Upper lobe of left lung (tissue), 6 donors: ENCODE data around the gene ZNF839. TPM values are rescaled to one million over a fixed set of nuclear protein-coding genes. Genes with fewer than 3 reads are reported as not detected.

ENCODE experiments used
- ATAC-seq, 2 donors: fragments of 200-7000 bp; cut with Tn5 transposase; one replicate each; pipeline ENCODE4 v1.9.1; 2022; ENCODE audit warnings: mild to moderate bottlenecking in 2 of 2, moderate library complexity in 2 of 2; ENCODE audit not compliant: low FRiP score in 2 of 2
- DNase-seq, 2 donors: peaks; one replicate each; pipeline ENCODE4 v3.0.0-alpha.2; 2019 to 2020
- H3K27ac ChIP-seq, 4 donors: fragments of 200-600 bp; sonication (generic); one replicate each; pipeline ENCODE4 v1.5.1; 2016 to 2019
- H3K27me3 ChIP-seq, 4 donors: fragments of 200-600 bp; sonication (generic); one replicate each; pipeline ENCODE4 v1.5.1; 2017 to 2019
- H3K36me3 ChIP-seq, 4 donors: fragments of 200-600 bp; sonication (generic); one replicate each; pipeline ENCODE4 v1.5.1; 2016 to 2019
- H3K4me1 ChIP-seq, 4 donors: fragments of 200-600 bp; sonication (generic); one replicate each; pipeline ENCODE4 v1.5.1; 2018 to 2019
- H3K4me3 ChIP-seq, 4 donors: fragments of 200-600 bp; sonication (generic); one replicate each; pipeline ENCODE4 v1.5.1; 2017 to 2019; ENCODE audit warnings: mild to moderate bottlenecking in 2 of 4, moderate library complexity in 1 of 4
- H3K9me3 ChIP-seq, 4 donors: fragments of 200-600 bp; sonication (generic); one replicate each; pipeline ENCODE4 v1.5.1; 2018 to 2019
- EP300 ChIP-seq, 4 donors: sonication (generic); formaldehyde crosslinking; IDR thresholded peaks; one replicate each; pipeline ENCODE4 v1.5.1; 2017; ENCODE audit warnings: antibody characterized with exemption in 4 of 4, control low read depth in 2 of 4
- POLR2A ChIP-seq, 4 donors: fragments of 450-650 bp; IDR thresholded peaks; one replicate each; pipeline ENCODE4 v1.5.1; 2016 to 2017; ENCODE audit warnings: antibody characterized with exemption in 4 of 4, mild to moderate bottlenecking in 2 of 4
- POLR2AphosphoS5 ChIP-seq, 2 donors: sonication (generic); formaldehyde crosslinking; IDR thresholded peaks; one replicate each; pipeline ENCODE4 v1.5.1; 2017; ENCODE audit warnings: antibody characterized with exemption in 2 of 2
- WGBS, 2 donors: methylation state at CpG; one replicate each; pipeline ENCODE4 v1.1.5; 2017 to 2018; 5-methylcytosine and 5-hydroxymethylcytosine counted together
- total RNA-seq, 6 donors: library from RNA; depleted of rRNA in 4 of 6; stranded (reverse); fragments of >200 nt in 4 of 6; gene quantifications; one replicate each; pipeline versions ENCODE4 v1.1.0 to v1.2.1, GENCODE V29; 2016 to 2021
- TF ChIP-seq, protein P1 (sequence below), 6 experiments: fragments of 450-650 bp in 4 of 6; fragments of 200-600 bp in 2 of 6; sonication (generic) in 2 of 6; IDR thresholded peaks; one replicate each; pipeline ENCODE4 v1.5.1; 2016 to 2019; ENCODE audit warnings: antibody characterized with exemption in 6 of 6
- donor health status: DM: no; HTN: no; CAD: no; lungs with moderate emphysema.
- donor health status: DM: no; HTN: yes; CAD: no; lungs with severe emphysema.

The ZNF839 gene
- total RNA-seq, 6 donors from 2014 or later: 8.7 to 37.7 (median 14.1) TPM

DNA sequence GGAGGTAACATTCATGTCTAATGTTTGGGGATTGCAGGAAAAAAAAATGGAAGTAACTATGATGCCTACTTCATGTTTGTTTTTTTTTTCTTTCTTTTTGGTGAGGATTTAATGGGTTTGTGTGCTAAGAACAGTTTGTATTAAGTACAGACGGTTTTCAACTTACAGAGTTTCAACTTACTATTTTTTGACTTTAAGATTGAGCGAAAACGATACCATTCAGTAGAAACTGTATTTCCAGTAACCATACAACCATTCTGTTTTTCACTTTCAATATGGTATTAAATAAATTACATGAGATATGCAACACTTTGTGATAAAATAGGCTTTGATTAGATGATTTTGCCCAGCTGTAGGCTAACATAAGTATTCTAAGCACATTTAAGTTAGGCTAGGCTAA, 53.6 kb downstream of the ZNF839 start:
- TF ChIP-seq POLR2A (IDR thresholded peaks at IDR 0.05) (no peak), POLR2AphosphoS5 (IDR thresholded peaks at IDR 0.05) (no peak), EP300 (IDR thresholded peaks at IDR 0.05) (no peak)
- TF ChIP-seq, protein P1, sequence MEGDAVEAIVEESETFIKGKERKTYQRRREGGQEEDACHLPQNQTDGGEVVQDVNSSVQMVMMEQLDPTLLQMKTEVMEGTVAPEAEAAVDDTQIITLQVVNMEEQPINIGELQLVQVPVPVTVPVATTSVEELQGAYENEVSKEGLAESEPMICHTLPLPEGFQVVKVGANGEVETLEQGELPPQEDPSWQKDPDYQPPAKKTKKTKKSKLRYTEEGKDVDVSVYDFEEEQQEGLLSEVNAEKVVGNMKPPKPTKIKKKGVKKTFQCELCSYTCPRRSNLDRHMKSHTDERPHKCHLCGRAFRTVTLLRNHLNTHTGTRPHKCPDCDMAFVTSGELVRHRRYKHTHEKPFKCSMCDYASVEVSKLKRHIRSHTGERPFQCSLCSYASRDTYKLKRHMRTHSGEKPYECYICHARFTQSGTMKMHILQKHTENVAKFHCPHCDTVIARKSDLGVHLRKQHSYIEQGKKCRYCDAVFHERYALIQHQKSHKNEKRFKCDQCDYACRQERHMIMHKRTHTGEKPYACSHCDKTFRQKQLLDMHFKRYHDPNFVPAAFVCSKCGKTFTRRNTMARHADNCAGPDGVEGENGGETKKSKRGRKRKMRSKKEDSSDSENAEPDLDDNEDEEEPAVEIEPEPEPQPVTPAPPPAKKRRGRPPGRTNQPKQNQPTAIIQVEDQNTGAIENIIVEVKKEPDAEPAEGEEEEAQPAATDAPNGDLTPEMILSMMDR (IDR thresholded peaks at IDR 0.05): no peak
- Histone ChIP-seq H3K27me3 (no peaks in the 10 kb centered on the region), H3K27ac (no peak overlapping the region), H3K4me3 (no peak overlapping the region), H3K36me3 (peaks cover 0 to 15% (median 3%) of the 10 kb centered on the region in 4 donors), H3K9me3 (no peaks in the 10 kb centered on the region), H3K4me1 (peaks cover 0 to 15% (median 7%) of the 10 kb centered on the region in 4 donors)
- DNase-seq (no peak), ATAC-seq (no peak)
- 88 to 90% methylated on average over 3 of the region's 3 CpGs for WGBS, 2 donors

- DNase-seq (peak in 1 of 2 donors; percentile 36), ATAC-seq (no peak)
- TF ChIP-seq POLR2A (IDR thresholded peaks at IDR 0.05): no peak
- TF ChIP-seq, protein P1 (IDR thresholded peaks at IDR 0.05): no peak
- no peak for TF ChIP-seq POLR2AphosphoS5 (IDR thresholded peaks at IDR 0.05)
- TF ChIP-seq EP300 (IDR thresholded peaks at IDR 0.05): no peak
- peaks cover 0 to 27% (median 13%) of the 10 kb centered on the region in 4 donors for H3K36me3 ChIP-seq
- H3K4me3 ChIP-seq: no peak overlapping the region
- 68 to 76% methylated on average over 2 of the region's 2 CpGs for WGBS, 2 donors
- peaks cover 0 to 15% (median 7%) of the 10 kb centered on the region in 4 donors for H3K4me1 ChIP-seq
- H3K27ac ChIP-seq: no peak overlapping the region
- H3K27me3 ChIP-seq: no peaks in the 10 kb centered on the region
- no peaks in the 10 kb centered on the region for H3K9me3 ChIP-seq
Measured at GRCh38 chr14:102374264-102374663, 54.7 kb downstream of the ZNF839 start.

- 89 to 91% methylated on average over 5 of the region's 5 CpGs for WGBS, 2 donors
- Histone ChIP-seq H3K27ac (no peak overlapping the region), H3K9me3 (no peaks in the 10 kb centered on the region), H3K4me3 (no peak overlapping the region), H3K27me3 (no peaks in the 10 kb centered on the region), H3K4me1 (peaks cover 0 to 12% (median 5%) of the 10 kb centered on the region in 4 donors), H3K36me3 (peaks cover 0 to 35% (median 21%) of the 10 kb centered on the region in 4 donors)
- ATAC-seq (no peak), DNase-seq (no peak)
- TF ChIP-seq EP300 (IDR thresholded peaks at IDR 0.05) (no peak), POLR2AphosphoS5 (IDR thresholded peaks at IDR 0.05) (no peak), POLR2A (IDR thresholded peaks at IDR 0.05) (no peak)
- TF ChIP-seq, protein P1 (IDR thresholded peaks at IDR 0.05): no peak
Measured at GRCh38 chr14:102375119-102375518, 55.6 kb downstream of the ZNF839 start.

DNA sequence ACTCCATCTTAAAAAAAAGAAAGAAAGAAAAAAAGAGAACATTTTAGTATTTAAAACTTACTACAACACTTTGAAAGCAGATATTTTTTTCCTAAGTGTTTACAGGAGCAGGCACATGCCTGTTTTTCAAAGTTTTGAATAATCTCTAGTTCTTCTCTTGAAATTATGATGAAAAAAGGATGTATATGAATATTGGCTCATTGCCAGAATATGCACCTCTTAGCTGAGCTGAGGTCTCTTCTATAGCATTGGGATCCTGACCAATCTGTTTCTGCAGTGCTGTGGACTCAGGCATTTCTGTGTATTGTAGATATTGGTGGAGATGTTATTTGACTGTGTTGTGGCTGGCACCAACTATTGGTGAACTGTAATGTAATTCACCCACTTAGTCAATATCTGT, 58.1 kb downstream of the ZNF839 start:
- Histone ChIP-seq H3K9me3 (no peaks in the 10 kb centered on the region), H3K36me3 (peaks cover 0 to 43% (median 24%) of the 10 kb centered on the region in 4 donors), H3K4me1 (peaks cover 0 to 4% (median 0%) of the 10 kb centered on the region in 4 donors), H3K27ac (no peak overlapping the region), H3K4me3 (no peak overlapping the region), H3K27me3 (no peaks in the 10 kb centered on the region)
- DNase-seq: no peak
- TF ChIP-seq, protein P1 (IDR thresholded peaks at IDR 0.05): no peak
- TF ChIP-seq POLR2A (IDR thresholded peaks at IDR 0.05): no peak
- TF ChIP-seq POLR2AphosphoS5 (IDR thresholded peaks at IDR 0.05): no peak
- no peak for TF ChIP-seq EP300 (IDR thresholded peaks at IDR 0.05)
- ATAC-seq: no peak

DNA sequence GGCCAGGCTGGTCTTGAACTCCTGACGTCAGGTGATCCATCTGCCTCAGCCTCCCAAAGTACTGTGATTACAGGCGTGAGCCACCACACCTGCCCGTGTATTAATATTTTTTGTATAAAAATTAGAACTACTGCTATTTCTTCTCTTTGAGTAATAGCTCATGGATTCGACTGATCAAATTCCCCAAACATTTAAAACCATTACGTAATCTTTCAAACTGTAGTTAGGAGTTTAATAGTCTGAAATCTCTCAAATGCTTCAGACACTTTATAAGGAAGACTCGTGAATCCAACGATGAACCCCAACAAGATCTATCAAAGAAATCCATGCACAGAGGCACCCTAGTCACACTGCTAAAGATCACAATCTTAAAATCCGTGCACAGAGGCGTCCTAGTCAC, 59.3 kb downstream of the ZNF839 start:
- no peaks in the 10 kb centered on the region for H3K9me3 ChIP-seq
- H3K27me3 ChIP-seq: no peaks in the 10 kb centered on the region
- DNase-seq (no peak), ATAC-seq (no peak)
- H3K4me1 ChIP-seq: peaks cover 0 to 4% (median 0%) of the 10 kb centered on the region in 4 donors
- TF ChIP-seq POLR2A (IDR thresholded peaks at IDR 0.05) (no peak), EP300 (IDR thresholded peaks at IDR 0.05) (no peak), POLR2AphosphoS5 (IDR thresholded peaks at IDR 0.05) (no peak)
- TF ChIP-seq, protein P1 (IDR thresholded peaks at IDR 0.05): no peak
- no peak overlapping the region for H3K4me3 ChIP-seq
- H3K27ac ChIP-seq: no peak overlapping the region
- WGBS, 2 donors: 98% methylated on average over 9 of the region's 9 CpGs
- peaks cover 0 to 43% (median 27%) of the 10 kb centered on the region in 4 donors for H3K36me3 ChIP-seq
